NT2/D1 (cell line): Measurements from ENCODE around the gene LRMDA.
"Not testable (repeated sequence)": the region's sequence is repeated elsewhere in the genome, so short reads cannot be mapped to it uniquely, and the experiment has no call there.

ENCODE experiments used
- DNase-seq: peaks from one replicate; pipeline ENCODE4 v3.0.0-alpha.2; 2011; ENCODE audit warnings: low read depth, low spot score
- H3K27me3 ChIP-seq: 2 replicates; pipeline ENCODE4 v1.6.0; 2011; ENCODE audit warnings: mild to moderate bottlenecking; ENCODE audit not compliant: insufficient read length, insufficient read depth
- H3K36me3 ChIP-seq: 2 replicates; pipeline ENCODE4 v1.6.1; 2011; ENCODE audit warnings: mild to moderate bottlenecking, low read length, mixed read lengths; ENCODE audit not compliant: insufficient read depth, insufficient read length
- H3K4me1 ChIP-seq: 2 replicates; pipeline ENCODE4 v1.5.1; 2011; ENCODE audit not compliant: insufficient read depth, insufficient read length
- H3K4me3 ChIP-seq: 2 replicates; pipeline ENCODE4 v1.5.1; 2011; ENCODE audit warnings: low read depth; ENCODE audit not compliant: insufficient read length
- H3K9ac ChIP-seq: 2 replicates; pipeline ENCODE4 v1.6.0; 2011; ENCODE audit warnings: low read depth; ENCODE audit not compliant: insufficient read length
- H3K9me3 ChIP-seq: 2 replicates; pipeline ENCODE4 v1.5.1; 2011; ENCODE audit warnings: mild to moderate bottlenecking, low read length; ENCODE audit not compliant: insufficient read depth
- SUZ12 ChIP-seq: IDR thresholded peaks from 2 replicates; pipeline ENCODE4 v1.6.1; 2011; ENCODE audit not compliant: insufficient read length, insufficient read depth; ENCODE audit errors: extremely low read depth
- YY1 ChIP-seq: IDR thresholded peaks from 2 replicates; pipeline ENCODE4 v1.6.1; 2011; ENCODE audit not compliant: insufficient read length, insufficient read depth
- ZNF274 ChIP-seq: IDR thresholded peaks from 2 replicates; pipeline ENCODE4 v1.6.1; 2011; ENCODE audit warnings: mild to moderate bottlenecking, low read depth, low read length

LRMDA gene

DNA sequence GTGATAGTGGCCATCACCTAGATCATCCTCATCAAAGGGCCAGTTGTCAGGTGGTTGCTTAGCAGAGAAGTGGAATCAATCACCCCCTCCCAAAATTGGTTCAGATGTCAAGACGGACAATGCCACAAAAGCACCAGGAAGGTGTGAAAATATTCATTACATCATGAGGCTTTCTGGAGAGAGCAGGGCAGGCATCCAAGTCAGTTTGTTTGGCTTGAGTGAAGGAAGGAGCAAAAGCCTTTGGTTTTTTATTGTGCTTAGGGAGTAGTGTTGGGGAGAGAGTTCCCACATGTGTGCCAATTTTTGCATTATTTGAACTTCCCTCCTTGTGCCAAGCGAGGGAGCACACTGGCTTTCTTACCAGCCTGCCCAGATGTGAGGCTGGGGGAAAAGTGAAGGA, 1082.9 kb downstream of the LRMDA start:
- DNase-seq = no peak
- H3K9me3 ChIP-seq = no peaks in the 10 kb centered on the region
- H3K4me3 ChIP-seq = no peak overlapping the region
- H3K36me3 ChIP-seq = no peaks in the 10 kb centered on the region
- H3K27me3 ChIP-seq = no peaks in the 10 kb centered on the region
- no peak overlapping the region for H3K9ac ChIP-seq
- peaks cover 2% of the 10 kb centered on the region for H3K4me1 ChIP-seq
- TF ChIP-seq SUZ12 = no peak
- no peak for TF ChIP-seq ZNF274
- TF ChIP-seq YY1 = no peak

GRCh38 chr10:76514869-76515268, 1083.4 kb downstream of the LRMDA start:
- no peaks in the 10 kb centered on the region for H3K36me3 ChIP-seq
- H3K27me3 ChIP-seq = no peaks in the 10 kb centered on the region
- H3K9ac ChIP-seq = no peak overlapping the region
- no peak overlapping the region for H3K4me3 ChIP-seq
- TF ChIP-seq ZNF274 (no peak), YY1 (no peak), SUZ12 (no peak)
- H3K4me1 ChIP-seq = no peaks in the 10 kb centered on the region
- H3K9me3 ChIP-seq = no peaks in the 10 kb centered on the region
- DNase-seq = no peak

- no peak overlapping the region for H3K4me3 ChIP-seq
- no peak overlapping the region for H3K9ac ChIP-seq
- H3K36me3 ChIP-seq = no peaks in the 10 kb centered on the region
- no peaks in the 10 kb centered on the region for H3K4me1 ChIP-seq
- no peaks in the 10 kb centered on the region for H3K9me3 ChIP-seq
- no peaks in the 10 kb centered on the region for H3K27me3 ChIP-seq
- no peak for DNase-seq
- TF ChIP-seq YY1 (no peak), SUZ12 (no peak), ZNF274 (no peak)
These were observed 1091.1 kb downstream of the LRMDA start for GRCh38 chr10:76522547-76522946.

DNA sequence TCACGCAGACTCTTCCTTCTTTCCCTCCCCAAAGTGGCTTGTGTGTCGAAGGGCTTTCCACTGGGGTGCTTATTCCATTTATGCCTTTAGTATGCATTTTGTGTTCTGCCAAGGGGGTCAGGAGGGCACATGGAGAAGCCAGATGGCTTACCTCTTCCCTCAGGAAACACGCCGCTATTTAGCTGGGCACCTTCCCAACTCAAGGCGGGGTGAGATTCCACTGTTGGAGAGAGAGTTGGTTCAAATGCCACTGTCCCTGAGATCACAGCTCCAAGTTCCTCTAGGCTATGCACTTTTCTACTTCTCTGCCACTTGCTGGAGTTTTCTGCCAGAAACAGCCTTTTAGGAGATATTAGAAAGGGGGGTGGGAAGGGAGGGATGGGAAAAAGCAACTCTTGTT, 1091.8 kb downstream of the LRMDA start:
- no peaks in the 10 kb centered on the region for H3K27me3 ChIP-seq
- H3K36me3 ChIP-seq = no peaks in the 10 kb centered on the region
- H3K9ac ChIP-seq = no peak overlapping the region
- H3K4me3 ChIP-seq = no peak overlapping the region
- H3K4me1 ChIP-seq = no peaks in the 10 kb centered on the region
- DNase-seq = no peak
- H3K9me3 ChIP-seq = no peaks in the 10 kb centered on the region
- TF ChIP-seq YY1 (no peak), SUZ12 (no peak), ZNF274 (no peak)

GRCh38 chr10:76523791-76524351, 1092.4 kb downstream of the LRMDA start:
- Histone ChIP-seq H3K9me3 (no peaks in the 10 kb centered on the region), H3K9ac (no peak overlapping the region), H3K4me3 (no peak overlapping the region), H3K36me3 (no peaks in the 10 kb centered on the region), H3K4me1 (no peaks in the 10 kb centered on the region), H3K27me3 (no peaks in the 10 kb centered on the region)
- no peak for TF ChIP-seq YY1
- no peak for TF ChIP-seq SUZ12
- TF ChIP-seq ZNF274 = no peak
- DNase-seq = no peak

DNA sequence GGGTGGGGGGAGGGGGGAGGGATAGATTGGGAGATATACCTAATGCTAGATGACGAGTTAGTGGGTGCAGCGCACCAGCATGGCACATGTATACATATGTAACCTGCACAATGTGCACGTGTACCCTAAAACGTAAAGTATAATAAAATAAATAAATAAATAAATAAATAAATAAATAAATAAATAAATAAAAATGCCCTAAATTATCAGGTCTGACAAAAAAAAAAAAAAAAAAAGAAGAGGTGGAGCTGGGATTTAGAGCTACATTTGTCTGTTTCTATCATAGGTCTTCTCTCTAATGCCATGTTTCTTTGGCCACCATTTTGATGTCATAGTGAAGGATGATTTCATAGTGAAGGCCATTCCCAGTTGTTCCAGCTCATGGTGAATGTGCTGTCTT, 1095.4 kb downstream of the LRMDA start:
- H3K4me3 ChIP-seq, H3K36me3 ChIP-seq, H3K27me3 ChIP-seq, DNase-seq, H3K4me1 ChIP-seq, H3K9ac ChIP-seq, H3K9me3 ChIP-seq: not testable (repeated sequence)

- Histone ChIP-seq H3K36me3 (no peaks in the 10 kb centered on the region), H3K4me3 (no peak overlapping the region), H3K27me3 (no peaks in the 10 kb centered on the region), H3K4me1 (no peaks in the 10 kb centered on the region), H3K9me3 (no peaks in the 10 kb centered on the region), H3K9ac (no peak overlapping the region)
- DNase-seq = no peak
- no peak for TF ChIP-seq ZNF274
- TF ChIP-seq YY1 = no peak
- TF ChIP-seq SUZ12 = no peak
These were observed 1108.9 kb downstream of the LRMDA start for GRCh38 chr10:76540331-76540730.

DNA sequence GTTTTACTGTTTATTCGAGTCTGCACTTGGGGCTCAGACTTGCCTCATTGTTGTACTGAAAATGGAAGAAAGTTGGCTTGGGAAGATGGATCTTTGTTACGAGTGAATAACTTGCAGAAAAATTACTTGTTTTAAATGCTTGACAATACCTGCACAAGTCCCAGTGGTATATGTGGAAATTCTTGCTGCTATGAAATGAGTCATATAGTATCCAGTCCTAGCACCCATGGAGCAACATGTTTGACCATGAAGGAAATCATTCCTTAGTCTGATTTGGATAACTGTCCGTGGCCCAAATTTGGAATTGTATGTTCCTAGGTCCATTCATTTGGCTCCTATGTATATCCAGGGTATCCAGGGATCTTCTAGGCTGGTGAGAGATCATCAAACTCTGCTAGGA, 1109.4 kb downstream of the LRMDA start:
- no peak overlapping the region for H3K4me3 ChIP-seq
- TF ChIP-seq ZNF274 (no peak), YY1 (no peak), SUZ12 (no peak)
- H3K9me3 ChIP-seq = no peaks in the 10 kb centered on the region
- no peak overlapping the region for H3K9ac ChIP-seq
- H3K27me3 ChIP-seq = no peaks in the 10 kb centered on the region
- no peak for DNase-seq
- H3K4me1 ChIP-seq = no peaks in the 10 kb centered on the region
- no peaks in the 10 kb centered on the region for H3K36me3 ChIP-seq
